Panc1 (cell line): ENCODE measurements around the gene TRRAP. TPM values are rescaled to one million over a fixed set of nuclear protein-coding genes. Genes with fewer than 3 reads are reported as not detected.

Experiments used
- ATAC-seq: fragments of 200-7000 bp; cut with Tn5 transposase; 2 replicates; pipeline ENCODE4 v1.9.1; 2020; ENCODE audit warnings: mild to moderate bottlenecking, moderate library complexity
- BruUV-seq: library from RNA; stranded (reverse); fragments of 400-500 nt; replicated peaks from 2 replicates; lab custom pipeline; 2021; lab: Mats Ljungman, UMichigan
- CTCF ChIA-PET: fragments of 300-600 bp; sonication (Branson Sonifier 250); formaldehyde crosslinking; loops from one replicate; lab custom pipeline; 2022; ENCODE audit warnings: antibody characterized with exemption; lab: Charles Lee
- POLR2A ChIA-PET: fragments of 300-600 bp; sonication (Branson Sonifier 250); formaldehyde crosslinking; loops from one replicate; lab custom pipeline; 2022; ENCODE audit warnings: antibody characterized with exemption; lab: Charles Lee
- DNase-seq: peaks from one replicate; pipeline ENCODE4 v3.0.0-alpha.2; 2010; ENCODE audit warnings: low read depth, low spot score
- H3K27ac ChIP-seq: 2 replicates; pipeline ENCODE4 v1.5.1; 2011; ENCODE audit warnings: mild to moderate bottlenecking, low read length, inconsistent platforms
- H3K27me3 ChIP-seq: fragments of 200-500 bp; sonication (Bioruptor generic); 2 replicates; pipeline ENCODE4 v1.6.0; 2014; ENCODE audit warnings: low read length, inconsistent platforms; ENCODE audit not compliant: control insufficient read depth, insufficient read depth
- H3K36me3 ChIP-seq: fragments of 200-500 bp; sonication (Bioruptor generic); 2 replicates; pipeline ENCODE4 v1.5.1; 2014; ENCODE audit warnings: inconsistent platforms, mild to moderate bottlenecking, low read length, moderate library complexity; ENCODE audit not compliant: control insufficient read depth, insufficient read depth
- H3K4me1 ChIP-seq: 2 replicates; pipeline ENCODE4 v1.5.1; 2011; ENCODE audit warnings: inconsistent platforms, mild to moderate bottlenecking, low read length, moderate library complexity; ENCODE audit not compliant: control insufficient read depth, insufficient read depth
- H3K4me3 ChIP-seq, 2 experiments: 2 replicates each; pipeline ENCODE4 v1.5.1; 2011 to 2012; ENCODE audit warnings: low read depth in 2 of 2, low read length in 2 of 2, mild to moderate bottlenecking in 2 of 2, inconsistent platforms in 1 of 2, moderate library complexity in 1 of 2
- H3K9me3 ChIP-seq: fragments of 200-500 bp; sonication (Bioruptor generic); 2 replicates; pipeline ENCODE4 v1.5.1; 2014; ENCODE audit warnings: low read depth, mild to moderate bottlenecking, inconsistent platforms, low read length, moderate library complexity; ENCODE audit not compliant: control insufficient read depth, insufficient read depth
- POLR2AphosphoS5 ChIP-seq: IDR thresholded peaks from 2 replicates; pipeline ENCODE4 v1.6.1; 2012; ENCODE audit warnings: mild to moderate bottlenecking, low read depth, low read length, moderate library complexity
- SIN3A ChIP-seq: IDR thresholded peaks from 2 replicates; pipeline ENCODE4 v1.6.1; 2012; ENCODE audit warnings: low read depth, mild to moderate bottlenecking, low read length, moderate library complexity, borderline replicate concordance; ENCODE audit not compliant: insufficient read depth
- TCF7L2 ChIP-seq: IDR thresholded peaks from 2 replicates; pipeline ENCODE4 v1.6.1; 2011; ENCODE audit warnings: mild to moderate bottlenecking, low read depth, low read length, inconsistent platforms
- in situ Hi-C: cut with HindIII; loops from 2 replicates; pipeline ENCODE4 v1.10.0; 2016; ENCODE audit warnings: low sequenced_read_pairs, low pct_unique_long_range_greater_than_20kb
- intact Hi-C: fragments of 100-400 bp; cut with micrococcal nuclease; formaldehyde crosslinking; loops from one replicate; pipeline ENCODE4 v1.10.0; 2022; ENCODE audit not compliant: unreplicated experiment
- total RNA-seq: library from RNA; stranded (reverse); gene quantifications from one replicate; pipeline ENCODE4 v1.2.1, GENCODE V29; 2021; ENCODE audit not compliant: unreplicated experiment
- TF ChIP-seq, protein P1 (sequence below), 2 experiments: IDR thresholded peaks; 2 replicates each; pipeline ENCODE4 v1.6.1; 2011 to 2012; ENCODE audit warnings: low read depth in 2 of 2, control low read depth in 1 of 2, low read length in 1 of 2, mild to moderate bottlenecking in 1 of 2, moderate library complexity in 1 of 2; ENCODE audit not compliant: insufficient read depth in 1 of 2
- TF ChIP-seq, protein P2 (sequence below): fragments of 450-650 bp; IDR thresholded peaks from 2 replicates; pipeline ENCODE4 v1.5.1; 2017; ENCODE audit warnings: mild to moderate bottlenecking

TRRAP gene
- total RNA-seq, 1 experiment from 2014 or later: 44.9 TPM

- ChIA-PET CTCF (no interaction called here), POLR2A (no interaction called here)
- ATAC-seq (no peak), DNase-seq (no peak)
- TF ChIP-seq, protein P1, sequence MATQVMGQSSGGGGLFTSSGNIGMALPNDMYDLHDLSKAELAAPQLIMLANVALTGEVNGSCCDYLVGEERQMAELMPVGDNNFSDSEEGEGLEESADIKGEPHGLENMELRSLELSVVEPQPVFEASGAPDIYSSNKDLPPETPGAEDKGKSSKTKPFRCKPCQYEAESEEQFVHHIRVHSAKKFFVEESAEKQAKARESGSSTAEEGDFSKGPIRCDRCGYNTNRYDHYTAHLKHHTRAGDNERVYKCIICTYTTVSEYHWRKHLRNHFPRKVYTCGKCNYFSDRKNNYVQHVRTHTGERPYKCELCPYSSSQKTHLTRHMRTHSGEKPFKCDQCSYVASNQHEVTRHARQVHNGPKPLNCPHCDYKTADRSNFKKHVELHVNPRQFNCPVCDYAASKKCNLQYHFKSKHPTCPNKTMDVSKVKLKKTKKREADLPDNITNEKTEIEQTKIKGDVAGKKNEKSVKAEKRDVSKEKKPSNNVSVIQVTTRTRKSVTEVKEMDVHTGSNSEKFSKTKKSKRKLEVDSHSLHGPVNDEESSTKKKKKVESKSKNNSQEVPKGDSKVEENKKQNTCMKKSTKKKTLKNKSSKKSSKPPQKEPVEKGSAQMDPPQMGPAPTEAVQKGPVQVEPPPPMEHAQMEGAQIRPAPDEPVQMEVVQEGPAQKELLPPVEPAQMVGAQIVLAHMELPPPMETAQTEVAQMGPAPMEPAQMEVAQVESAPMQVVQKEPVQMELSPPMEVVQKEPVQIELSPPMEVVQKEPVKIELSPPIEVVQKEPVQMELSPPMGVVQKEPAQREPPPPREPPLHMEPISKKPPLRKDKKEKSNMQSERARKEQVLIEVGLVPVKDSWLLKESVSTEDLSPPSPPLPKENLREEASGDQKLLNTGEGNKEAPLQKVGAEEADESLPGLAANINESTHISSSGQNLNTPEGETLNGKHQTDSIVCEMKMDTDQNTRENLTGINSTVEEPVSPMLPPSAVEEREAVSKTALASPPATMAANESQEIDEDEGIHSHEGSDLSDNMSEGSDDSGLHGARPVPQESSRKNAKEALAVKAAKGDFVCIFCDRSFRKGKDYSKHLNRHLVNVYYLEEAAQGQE (IDR thresholded peaks at IDR 0.05; ENCODE audit: insufficient read depth in 1 of 2, low read depth in 2 of 2, low read length in 1 of 2): no peak
- TF ChIP-seq, protein P2, sequence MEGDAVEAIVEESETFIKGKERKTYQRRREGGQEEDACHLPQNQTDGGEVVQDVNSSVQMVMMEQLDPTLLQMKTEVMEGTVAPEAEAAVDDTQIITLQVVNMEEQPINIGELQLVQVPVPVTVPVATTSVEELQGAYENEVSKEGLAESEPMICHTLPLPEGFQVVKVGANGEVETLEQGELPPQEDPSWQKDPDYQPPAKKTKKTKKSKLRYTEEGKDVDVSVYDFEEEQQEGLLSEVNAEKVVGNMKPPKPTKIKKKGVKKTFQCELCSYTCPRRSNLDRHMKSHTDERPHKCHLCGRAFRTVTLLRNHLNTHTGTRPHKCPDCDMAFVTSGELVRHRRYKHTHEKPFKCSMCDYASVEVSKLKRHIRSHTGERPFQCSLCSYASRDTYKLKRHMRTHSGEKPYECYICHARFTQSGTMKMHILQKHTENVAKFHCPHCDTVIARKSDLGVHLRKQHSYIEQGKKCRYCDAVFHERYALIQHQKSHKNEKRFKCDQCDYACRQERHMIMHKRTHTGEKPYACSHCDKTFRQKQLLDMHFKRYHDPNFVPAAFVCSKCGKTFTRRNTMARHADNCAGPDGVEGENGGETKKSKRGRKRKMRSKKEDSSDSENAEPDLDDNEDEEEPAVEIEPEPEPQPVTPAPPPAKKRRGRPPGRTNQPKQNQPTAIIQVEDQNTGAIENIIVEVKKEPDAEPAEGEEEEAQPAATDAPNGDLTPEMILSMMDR: no peak
- no peak for TF ChIP-seq POLR2AphosphoS5
- TF ChIP-seq TCF7L2: no peak
- no peak for TF ChIP-seq SIN3A
- no peak overlapping the region for H3K27ac ChIP-seq
- BruUV-seq: no TSS peak
- H3K27me3 ChIP-seq: no peaks in the 10 kb centered on the region
- H3K4me3 ChIP-seq: no peak overlapping the region
- no peaks in the 10 kb centered on the region for H3K9me3 ChIP-seq
- peaks cover 32% of the 10 kb centered on the region for H3K36me3 ChIP-seq
- in situ Hi-C loops: no loop called here
- H3K4me1 ChIP-seq: no peaks in the 10 kb centered on the region
- intact Hi-C loops: no loop called here
Measured at GRCh38 chr7:98978672-98979071, 100.3 kb downstream of the TRRAP start.

DNA sequence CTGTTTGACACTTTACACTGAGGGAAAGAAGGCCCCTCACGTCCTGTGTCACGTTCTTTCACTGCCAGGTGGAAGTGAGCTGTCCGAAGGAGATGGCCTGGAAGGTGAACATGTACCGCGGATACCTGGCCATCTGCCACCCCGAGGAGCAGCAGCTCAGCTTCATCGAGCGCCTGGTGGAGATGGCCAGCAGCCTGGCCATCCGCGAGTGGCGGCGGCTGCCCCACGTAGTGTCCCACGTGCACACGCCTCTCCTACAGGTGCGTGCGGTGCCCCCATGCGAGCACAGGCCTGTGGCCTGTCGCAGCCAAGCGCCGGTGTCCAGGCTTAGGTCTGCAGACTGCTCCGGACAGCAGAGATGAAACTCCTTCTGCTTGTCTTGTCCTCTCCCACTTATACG, 103.4 kb downstream of the TRRAP start:
- TF ChIP-seq SIN3A: no peak
- no peak for TF ChIP-seq POLR2AphosphoS5
- TF ChIP-seq, protein P1 (IDR thresholded peaks at IDR 0.05; ENCODE audit: insufficient read depth in 1 of 2, low read depth in 2 of 2, low read length in 1 of 2): no peak
- TF ChIP-seq, protein P2: no peak
- no peak for TF ChIP-seq TCF7L2
- Histone ChIP-seq H3K27ac (no peak overlapping the region), H3K9me3 (no peaks in the 10 kb centered on the region), H3K4me3 (no peak overlapping the region), H3K36me3 (peaks cover 48% of the 10 kb centered on the region), H3K4me1 (no peaks in the 10 kb centered on the region), H3K27me3 (no peaks in the 10 kb centered on the region)
- intact Hi-C loops (no loop called here), in situ Hi-C loops (no loop called here)
- CTCF ChIA-PET: no interaction called here
- BruUV-seq: no TSS peak
- ATAC-seq (no peak), DNase-seq (no peak)
- POLR2A ChIA-PET: no interaction called here
